Suprapubic skin (tissue), 4 donors: ENCODE data around the gene NOS3. TPM values are rescaled to one million over a fixed set of nuclear protein-coding genes. Genes with fewer than 3 reads are reported as not detected.
A peak's percentile ranks its signal among the peaks of the same experiment; 100 is the strongest.

ENCODE experiments used
- DNase-seq, 2 donors: peaks; one replicate each; pipeline ENCODE4 v3.0.0-alpha.2; 2019; ENCODE audit warnings: low spot score in 2 of 2
- H3K27ac ChIP-seq: fragments of 200-600 bp; sonication (generic); one replicate; pipeline ENCODE4 v1.5.1; 2019
- H3K27me3 ChIP-seq: fragments of 200-600 bp; sonication (generic); one replicate; pipeline ENCODE4 v1.5.1; 2019
- H3K36me3 ChIP-seq: fragments of 200-600 bp; sonication (generic); one replicate; pipeline ENCODE4 v1.5.1; 2019
- H3K4me1 ChIP-seq: fragments of 200-600 bp; sonication (generic); one replicate; pipeline ENCODE4 v1.5.1; 2019
- H3K4me3 ChIP-seq: fragments of 200-600 bp; sonication (generic); one replicate; pipeline ENCODE4 v1.5.1; 2019; ENCODE audit warnings: mild to moderate bottlenecking
- H3K9me3 ChIP-seq: fragments of 200-600 bp; sonication (generic); one replicate; pipeline ENCODE4 v1.5.1; 2019
- CTCF ChIP-seq, 2 donors: fragments of 200-600 bp in 1 of 2; fragments of 450-650 bp in 1 of 2; sonication (generic) in 1 of 2; IDR thresholded peaks; one replicate each; pipeline ENCODE4 v1.5.1; 2016 to 2019; ENCODE audit warnings: antibody characterized with exemption in 2 of 2, mild to moderate bottlenecking in 1 of 2, moderate library complexity in 1 of 2
- EP300 ChIP-seq: sonication (generic); formaldehyde crosslinking; IDR thresholded peaks from one replicate; pipeline ENCODE4 v1.6.1; 2017; ENCODE audit warnings: antibody characterized with exemption
- POLR2A ChIP-seq, 2 donors: fragments of 450-650 bp; IDR thresholded peaks; one replicate each; pipeline ENCODE4 v1.6.1; 2017; ENCODE audit warnings: antibody characterized with exemption in 2 of 2, mild to moderate bottlenecking in 2 of 2, moderate library complexity in 2 of 2
- POLR2AphosphoS5 ChIP-seq, 3 donors: sonication (generic); formaldehyde crosslinking; IDR thresholded peaks; one replicate each; pipeline ENCODE4 v1.6.1; 2017; ENCODE audit warnings: antibody characterized with exemption in 3 of 3
- WGBS: methylation state at CpG from one replicate; pipeline ENCODE4 v1.1.5; 2018; 5-methylcytosine and 5-hydroxymethylcytosine counted together
- total RNA-seq, 4 donors: library from RNA; depleted of rRNA; stranded (reverse); fragments of >200 nt; gene quantifications; one replicate each; pipeline ENCODE4 v1.1.0, GENCODE V29; 2016

NOS3 gene
- total RNA-seq, 4 donors from 2014 or later: 2.6 to 10.9 (median 6.8) TPM

GRCh38 chr7:151057989-151058780 lies 67.4 kb downstream of the NOS3 start:
- H3K36me3 ChIP-seq: peaks cover 7% of the 10 kb centered on the region
- under 1% methylated on average over 43 of the region's 46 CpGs for WGBS
- peak overlapping the region; percentile 76 for H3K4me3 ChIP-seq
- DNase-seq: peak; percentile 99
- H3K27ac ChIP-seq: peak overlapping the region; percentile 92
- H3K27me3 ChIP-seq: no peaks in the 10 kb centered on the region
- H3K9me3 ChIP-seq: no peaks in the 10 kb centered on the region
- H3K4me1 ChIP-seq: peaks cover 59% of the 10 kb centered on the region
- TF ChIP-seq EP300 (no peak), CTCF (IDR thresholded peaks at IDR 0.05) (no peak), POLR2A (IDR thresholded peaks at IDR 0.05) (peak in 1 of 2 donors; percentile 51), POLR2AphosphoS5 (IDR thresholded peaks at IDR 0.05) (peak in 2 of 3 donors; percentile 74 to 88)

GRCh38 chr7:151058781-151059366 lies 68.1 kb downstream of the NOS3 start:
- Histone ChIP-seq H3K27ac (peak overlapping the region; percentile 92), H3K9me3 (no peaks in the 10 kb centered on the region), H3K4me1 (peaks cover 65% of the 10 kb centered on the region), H3K36me3 (peaks cover 10% of the 10 kb centered on the region), H3K27me3 (no peaks in the 10 kb centered on the region), H3K4me3 (peak overlapping the region; percentile 76)
- TF ChIP-seq POLR2A (IDR thresholded peaks at IDR 0.05) (no peak), POLR2AphosphoS5 (IDR thresholded peaks at IDR 0.05) (no peak), EP300 (no peak), CTCF (IDR thresholded peaks at IDR 0.05) (no peak)
- no peak for DNase-seq
- WGBS: 2% methylated on average over 18 of the region's 18 CpGs

- peak in 1 of 2 donors; percentile 47 for TF ChIP-seq CTCF (IDR thresholded peaks at IDR 0.05)
- TF ChIP-seq POLR2A (IDR thresholded peaks at IDR 0.05): no peak
- Histone ChIP-seq H3K36me3 (peaks cover 16% of the 10 kb centered on the region), H3K27ac (peak within 1 kb of the TSS; percentile 92), H3K27me3 (no peaks in the 10 kb centered on the region), H3K4me1 (peaks cover 65% of the 10 kb centered on the region), H3K9me3 (no peaks in the 10 kb centered on the region), H3K4me3 (peak within 1 kb of the TSS; percentile 76)
- under 1% methylated on average over 25 of the region's 75 CpGs for WGBS
- DNase-seq: peak; percentile 90 to 91
Observed at GRCh38 chr7:151059367-151060112, 68.7 kb downstream of the NOS3 start, which contains the start of gene SLC4A2. Gene SLC4A2 (plus strand): TSS chr7:151059589. CDS start chr7:151061988, 2,399 bp downstream.

GRCh38 chr7:151060113-151060415 lies 69.2 kb downstream of the NOS3 start:
- Histone ChIP-seq H3K9me3 (no peaks in the 10 kb centered on the region), H3K4me3 (peak overlapping the region; percentile 76), H3K27me3 (no peaks in the 10 kb centered on the region), H3K4me1 (peaks cover 65% of the 10 kb centered on the region), H3K36me3 (peaks cover 21% of the 10 kb centered on the region), H3K27ac (peak overlapping the region; percentile 92)
- DNase-seq: no peak
- TF ChIP-seq POLR2AphosphoS5 (IDR thresholded peaks at IDR 0.05) (no peak), EP300 (no peak), CTCF (IDR thresholded peaks at IDR 0.05) (no peak), POLR2A (IDR thresholded peaks at IDR 0.05) (no peak)
- WGBS: 0% methylated on average over 11 of the region's 17 CpGs
